Stomach (tissue), 9 donors: ENCODE results near the gene EHMT1. TPM values are rescaled to one million over a fixed set of nuclear protein-coding genes. Genes with fewer than 3 reads are reported as not detected.

Experiments
- DNase-seq, 2 donors: peaks; one replicate each; pipeline versions ENCODE4 v3.0.0 to v3.0.0-alpha.2; 2013 to 2019
- H3K27ac ChIP-seq, 5 donors: fragments of 200-600 bp in 4 of 5; sonication (generic) in 4 of 5; one replicate each; pipeline ENCODE4 v1.5.1; 2013 to 2019; ENCODE audit warnings: mild to moderate bottlenecking in 1 of 5, moderate library complexity in 1 of 5
- H3K27me3 ChIP-seq, 3 donors: fragments of 200-600 bp; sonication (generic); one replicate each; pipeline ENCODE4 v1.5.1; 2017 to 2019; ENCODE audit warnings: mixed run types in 1 of 3
- H3K36me3 ChIP-seq, 4 donors: fragments of 200-600 bp; sonication (generic); 1 replicate in 3 of 4; 2 replicates in 1 of 4; pipeline ENCODE4 v1.5.1; 2016 to 2019
- H3K4me1 ChIP-seq, 4 donors: fragments of 200-600 bp; sonication (generic); one replicate each; pipeline ENCODE4 v1.5.1; 2016 to 2019
- H3K4me3 ChIP-seq, 4 donors: fragments of 200-600 bp; sonication (generic) in 3 of 4; one replicate each; pipeline ENCODE4 v1.5.1; 2016 to 2019; ENCODE audit warnings: mild to moderate bottlenecking in 1 of 4
- H3K9me3 ChIP-seq, 4 donors: fragments of 200-600 bp; sonication (generic); one replicate each; pipeline ENCODE4 v1.5.1; 2016 to 2019
- EP300 ChIP-seq: sonication (generic); formaldehyde crosslinking; IDR thresholded peaks from one replicate; pipeline ENCODE4 v1.6.1; 2017; ENCODE audit warnings: antibody characterized with exemption
- POLR2A ChIP-seq, 4 donors: fragments of 450-650 bp; IDR thresholded peaks; one replicate each; pipeline ENCODE4 v1.6.1; 2016; ENCODE audit warnings: antibody characterized with exemption in 4 of 4, control low read depth in 2 of 4, mild to moderate bottlenecking in 1 of 4, moderate library complexity in 1 of 4
- POLR2AphosphoS5 ChIP-seq, 3 donors: sonication (generic); formaldehyde crosslinking; IDR thresholded peaks; one replicate each; pipeline ENCODE4 v1.6.1; 2016; ENCODE audit warnings: antibody characterized with exemption in 3 of 3
- WGBS, 5 donors: extraction: QIAGEN DNeasy Blood & Tissue Kit in 3 of 5; methylation state at CpG; one replicate each; pipeline versions ENCODE4 v1.1.5 to v1.1.7; 2013 to 2018; 5-methylcytosine and 5-hydroxymethylcytosine counted together
- intact Hi-C: fragments of 100-400 bp; cut with DNase I; formaldehyde crosslinking; loops from one replicate; pipeline ENCODE4 v1.15.1; 2023; ENCODE audit warnings: low total_unique reads
- polyA plus RNA-seq, 3 donors: library from polyadenylated mRNA; stranded (reverse); fragments of 200-250 nt; gene quantifications; one replicate each; pipeline ENCODE4 v1.2.3, GENCODE V29; 2013
- total RNA-seq, 5 donors: library from RNA; depleted of rRNA; stranded (reverse); fragments of >200 nt; gene quantifications; one replicate each; pipeline versions ENCODE4 v1.1.0 to v1.2.3, GENCODE V29; 2014 to 2016
- TF ChIP-seq, protein P1 (sequence below), 7 experiments: fragments of 450-650 bp in 4 of 7; fragments of 200-600 bp in 3 of 7; sonication (generic) in 3 of 7; IDR thresholded peaks; one replicate each; pipeline ENCODE4 v1.5.1; 2016 to 2019; ENCODE audit warnings: antibody characterized with exemption in 7 of 7, control low read depth in 2 of 7, mild to moderate bottlenecking in 1 of 7
- donor health status: healthy with polysubstance abuse.
- donor health status: Bipolar disorder and iron deficiency.
- donor health status: healthy.

Gene EHMT1
- total and polyA plus RNA-seq, 8 donors = 23.9 to 419 (median 79.5) TPM

DNA sequence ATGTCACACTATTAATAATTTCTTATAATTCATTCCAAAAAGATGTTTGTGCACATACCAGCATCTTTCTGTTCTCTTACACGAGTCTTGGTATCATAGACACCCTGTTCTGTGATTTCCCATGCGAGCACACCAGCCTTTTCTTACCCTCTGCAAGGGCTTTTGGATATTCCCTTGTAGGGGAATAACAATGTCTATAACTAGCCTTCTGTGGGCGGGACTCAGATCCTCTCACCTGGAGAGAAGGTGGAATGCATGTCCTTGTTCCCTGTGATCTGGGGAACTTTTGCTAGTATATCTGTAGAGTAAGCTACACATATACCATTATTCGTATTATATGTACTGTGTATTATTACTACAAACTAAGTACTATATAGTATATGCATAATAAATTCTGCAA lies 44.8 kb downstream of the EHMT1 start:
- Histone ChIP-seq H3K4me1 (peaks cover 36 to 72% (median 42%) of the 10 kb centered on the region in 4 donors), H3K27ac (no peak overlapping the region), H3K36me3 (peaks cover 0 to 6% (median under 1%) of the 10 kb centered on the region in 4 donors), H3K4me3 (no peak overlapping the region), H3K27me3 (no peaks in the 10 kb centered on the region), H3K9me3 (no peaks in the 10 kb centered on the region)
- no peak for TF ChIP-seq EP300
- TF ChIP-seq, protein P1, sequence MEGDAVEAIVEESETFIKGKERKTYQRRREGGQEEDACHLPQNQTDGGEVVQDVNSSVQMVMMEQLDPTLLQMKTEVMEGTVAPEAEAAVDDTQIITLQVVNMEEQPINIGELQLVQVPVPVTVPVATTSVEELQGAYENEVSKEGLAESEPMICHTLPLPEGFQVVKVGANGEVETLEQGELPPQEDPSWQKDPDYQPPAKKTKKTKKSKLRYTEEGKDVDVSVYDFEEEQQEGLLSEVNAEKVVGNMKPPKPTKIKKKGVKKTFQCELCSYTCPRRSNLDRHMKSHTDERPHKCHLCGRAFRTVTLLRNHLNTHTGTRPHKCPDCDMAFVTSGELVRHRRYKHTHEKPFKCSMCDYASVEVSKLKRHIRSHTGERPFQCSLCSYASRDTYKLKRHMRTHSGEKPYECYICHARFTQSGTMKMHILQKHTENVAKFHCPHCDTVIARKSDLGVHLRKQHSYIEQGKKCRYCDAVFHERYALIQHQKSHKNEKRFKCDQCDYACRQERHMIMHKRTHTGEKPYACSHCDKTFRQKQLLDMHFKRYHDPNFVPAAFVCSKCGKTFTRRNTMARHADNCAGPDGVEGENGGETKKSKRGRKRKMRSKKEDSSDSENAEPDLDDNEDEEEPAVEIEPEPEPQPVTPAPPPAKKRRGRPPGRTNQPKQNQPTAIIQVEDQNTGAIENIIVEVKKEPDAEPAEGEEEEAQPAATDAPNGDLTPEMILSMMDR (IDR thresholded peaks at IDR 0.05) = no peak
- no peak for TF ChIP-seq POLR2AphosphoS5 (IDR thresholded peaks at IDR 0.05)
- TF ChIP-seq POLR2A (IDR thresholded peaks at IDR 0.05) = no peak
- WGBS, 5 donors = 85 to 92% (median 91%) methylated on average over 4 of the region's 4 CpGs
- DNase-seq = no peak
- intact Hi-C loops = loop anchor here (10.0 kb wide), 1 partner anchor 59 kb away; the partner anchor contains the start of gene ARRDC1

DNA sequence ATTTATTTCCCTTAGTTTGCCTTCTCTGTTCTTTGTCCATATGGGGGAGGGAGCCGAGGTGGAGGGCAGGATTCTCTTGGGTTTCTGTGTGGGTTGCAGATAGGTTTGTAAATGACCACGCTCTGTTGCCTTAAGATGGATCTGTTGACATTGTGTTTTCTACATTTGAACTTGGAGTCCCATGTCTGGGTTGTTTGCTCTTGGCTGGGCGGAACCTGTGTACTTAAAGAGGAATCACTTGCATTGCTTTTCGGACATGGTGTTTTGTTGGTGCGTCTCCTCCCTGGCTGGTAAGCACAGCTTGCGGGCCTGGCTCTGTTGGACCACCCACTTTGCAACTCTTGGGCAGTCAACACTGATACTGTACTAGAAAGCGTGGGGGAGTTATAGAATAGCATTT lies 45.9 kb downstream of the EHMT1 start:
- peak; percentile 43 to 61 for DNase-seq
- Histone ChIP-seq H3K4me3 (peak overlapping the region in 1 of 4 donors; percentile 7), H3K27me3 (no peaks in the 10 kb centered on the region), H3K36me3 (peaks cover 0 to 12% (median 9%) of the 10 kb centered on the region in 4 donors), H3K27ac (peak overlapping the region in 4 of 5 donors; percentile 15 to 58 (median 24)), H3K4me1 (peaks cover 36 to 73% (median 43%) of the 10 kb centered on the region in 4 donors), H3K9me3 (no peaks in the 10 kb centered on the region)
- intact Hi-C loops = loop anchor here (10.0 kb wide), 1 partner anchor 60 kb away; the partner anchor contains the start of gene ARRDC1
- TF ChIP-seq POLR2AphosphoS5 (IDR thresholded peaks at IDR 0.05) (peak in 1 of 3 donors; percentile 46), EP300 (no peak), POLR2A (IDR thresholded peaks at IDR 0.05) (no peak)
- TF ChIP-seq, protein P1 (IDR thresholded peaks at IDR 0.05) = no peak
- WGBS, 5 donors = 22 to 54% (median 37%) methylated on average over 7 of the region's 7 CpGs

DNA sequence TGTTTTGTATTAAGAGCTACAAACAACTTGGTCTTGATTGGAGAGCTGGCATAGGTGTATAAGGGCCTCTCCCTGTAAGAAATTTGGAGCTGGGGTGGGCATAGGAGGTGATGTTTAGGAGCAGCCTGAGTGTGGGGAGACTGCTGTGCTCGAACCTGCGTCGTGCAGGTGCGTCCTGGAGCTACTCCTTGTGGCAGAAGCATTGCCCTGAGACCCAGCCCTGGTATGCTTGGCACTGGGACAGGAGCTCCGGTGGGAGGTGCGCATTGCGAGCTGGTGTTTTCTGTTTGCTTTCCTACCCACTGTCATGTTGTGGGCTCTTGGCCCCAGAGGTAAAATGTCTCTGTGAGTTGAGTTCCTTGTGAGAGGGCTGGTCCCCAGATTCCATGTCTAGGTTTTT lies 46.4 kb downstream of the EHMT1 start:
- no peak for DNase-seq
- 83 to 88% (median 84%) methylated on average over 5 to 7 of the region's 7 CpGs for WGBS, 5 donors
- Histone ChIP-seq H3K9me3 (no peaks in the 10 kb centered on the region), H3K27ac (peak overlapping the region in 4 of 5 donors; percentile 12 to 29 (median 16)), H3K36me3 (peaks cover 0 to 12% (median 10%) of the 10 kb centered on the region in 4 donors), H3K4me3 (peak overlapping the region in 1 of 4 donors; percentile 7), H3K4me1 (peaks cover 40 to 74% (median 48%) of the 10 kb centered on the region in 4 donors), H3K27me3 (no peaks in the 10 kb centered on the region)
- no peak for TF ChIP-seq EP300
- no peak for TF ChIP-seq POLR2AphosphoS5 (IDR thresholded peaks at IDR 0.05)
- TF ChIP-seq, protein P1 (IDR thresholded peaks at IDR 0.05) = no peak
- TF ChIP-seq POLR2A (IDR thresholded peaks at IDR 0.05) = no peak
- intact Hi-C loops = loop anchor here (10.0 kb wide), 1 partner anchor 60 kb away; the partner anchor contains the start of gene ARRDC1

DNA sequence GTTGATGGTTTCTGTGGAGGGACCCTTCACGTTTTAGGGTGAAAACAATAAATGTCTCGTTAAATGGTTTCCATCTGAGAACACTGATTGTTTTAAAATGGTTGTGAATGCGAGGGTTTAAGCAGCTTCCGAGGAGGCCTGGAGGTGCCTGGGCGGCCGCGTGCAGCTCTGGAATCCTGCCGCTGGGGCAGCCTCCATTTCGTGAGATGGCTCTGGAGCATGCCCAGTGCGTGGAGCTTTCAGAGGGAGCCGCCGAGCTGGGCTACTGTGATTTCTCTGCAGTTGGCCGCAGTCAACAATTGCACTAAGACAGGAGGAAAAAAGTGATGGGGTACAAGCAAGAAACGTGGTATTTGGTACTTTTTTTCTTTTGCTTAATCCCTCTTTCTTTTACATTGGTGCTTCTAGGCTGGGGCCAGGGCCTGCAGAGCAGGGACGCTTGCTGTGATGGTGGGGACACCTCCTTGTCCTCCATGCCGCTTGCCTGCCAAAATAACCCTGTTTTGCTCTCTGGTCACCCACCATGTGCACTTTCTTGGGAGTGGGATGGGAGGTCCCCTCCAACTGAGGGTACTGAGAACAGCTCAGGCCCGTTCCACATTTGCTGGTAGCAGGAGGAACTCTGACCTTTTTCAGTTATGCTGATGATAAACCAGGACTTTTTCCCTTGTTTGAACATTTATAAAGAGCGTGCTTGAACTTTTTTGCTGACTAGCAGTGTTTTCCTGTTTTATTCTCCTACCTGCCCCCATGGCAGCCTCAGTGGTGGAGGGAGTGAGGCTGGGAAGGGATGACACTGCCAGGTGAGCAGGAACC lies 47.1 kb downstream of the EHMT1 start:
- intact Hi-C loops = loop anchor here (10.0 kb wide), 1 partner anchor 61 kb away; the partner anchor contains the start of gene ARRDC1
- H3K36me3 ChIP-seq = peaks cover 0 to 12% (median 10%) of the 10 kb centered on the region in 4 donors
- peak overlapping the region in 3 of 5 donors; percentile 12 to 15 (median 12) for H3K27ac ChIP-seq
- H3K4me3 ChIP-seq = no peak overlapping the region
- WGBS, 5 donors = 79 to 84% (median 84%) methylated on average over 18 of the region's 18 CpGs
- H3K9me3 ChIP-seq = no peaks in the 10 kb centered on the region
- no peaks in the 10 kb centered on the region for H3K27me3 ChIP-seq
- H3K4me1 ChIP-seq = peaks cover 47 to 75% (median 55%) of the 10 kb centered on the region in 4 donors
- no peak for TF ChIP-seq POLR2AphosphoS5 (IDR thresholded peaks at IDR 0.05)
- DNase-seq = peak in 1 of 2 donors; percentile 60
